Fibroblast of skin of left quadriceps (primary cell): ENCODE results near the gene USP32.
"Not testable (repeated sequence)": the region's sequence is repeated elsewhere in the genome, so short reads cannot be mapped to it uniquely, and the experiment has no call there.

Experiments used
- DNase-seq, 2 experiments: peaks; one replicate each; pipeline ENCODE4 v3.0.0-alpha.2; 2013; ENCODE audit warnings: low read depth in 2 of 2

The USP32 gene

GRCh38 chr17:60371818-60372510 is 20.0 kb downstream of the USP32 start:
- no peak for DNase-seq

GRCh38 chr17:60371416-60371815 is 20.5 kb downstream of the USP32 start:
- no peak for DNase-seq

- DNase-seq = no peak
Measured at GRCh38 chr17:60369727-60370126, 22.2 kb downstream of the USP32 start.

- no peak for DNase-seq
Measured at GRCh38 chr17:60363700-60364405, 28.1 kb downstream of the USP32 start.

GRCh38 chr17:60362329-60362728 is 29.6 kb downstream of the USP32 start:
- no peak for DNase-seq

- no peak for DNase-seq
Measured at GRCh38 chr17:60361889-60362288, 30.0 kb downstream of the USP32 start.

- DNase-seq = no peak
Measured at GRCh38 chr17:60359415-60359814, 32.5 kb downstream of the USP32 start.

GRCh38 chr17:60358606-60359225 is 33.2 kb downstream of the USP32 start:
- DNase-seq = no peak

- DNase-seq = no peak
Measured at GRCh38 chr17:60356940-60357339, 35.0 kb downstream of the USP32 start.

- DNase-seq = no peak
Measured at GRCh38 chr17:60355663-60356594, 36.0 kb downstream of the USP32 start.

GRCh38 chr17:60354223-60354622 is 37.7 kb downstream of the USP32 start:
- DNase-seq = peak; percentile 67 to 69

GRCh38 chr17:60353773-60354172 is 38.2 kb downstream of the USP32 start:
- DNase-seq = no peak

- no peak for DNase-seq
Measured at GRCh38 chr17:60352569-60352968, 39.4 kb downstream of the USP32 start.

- DNase-seq = no peak
Measured at GRCh38 chr17:60352071-60352470, 39.9 kb downstream of the USP32 start.

- DNase-seq = no peak
Measured at GRCh38 chr17:60351012-60351695, 40.8 kb downstream of the USP32 start.

- DNase-seq = no peak
Measured at GRCh38 chr17:60348616-60349015, 43.3 kb downstream of the USP32 start.

GRCh38 chr17:60345233-60345632 is 46.7 kb downstream of the USP32 start:
- DNase-seq = no peak

GRCh38 chr17:60342492-60342891 is 49.4 kb downstream of the USP32 start:
- DNase-seq = not testable (repeated sequence)

- no peak for DNase-seq
Measured at GRCh38 chr17:60335289-60335688, 56.6 kb downstream of the USP32 start.

- DNase-seq = no peak
Measured at GRCh38 chr17:60333628-60334031, 58.3 kb downstream of the USP32 start.

GRCh38 chr17:60333072-60333471 is 58.9 kb downstream of the USP32 start:
- not testable (repeated sequence) for DNase-seq
